ENCODE results near the gene STXBP5.

STXBP5 gene

GRCh38 chr6:147389463-147389862 lies 185.2 kb downstream of the STXBP5 start:
- DNase-seq: no peak

- DNase-seq: peak; percentile 1
These were observed 186.8 kb downstream of the STXBP5 start for GRCh38 chr6:147390909-147391536.

GRCh38 chr6:147392917-147393625 lies 188.9 kb downstream of the STXBP5 start:
- DNase-seq: no peak

GRCh38 chr6:147395158-147395557 lies 190.9 kb downstream of the STXBP5 start:
- DNase-seq: no peak

GRCh38 chr6:147397306-147397705 lies 193.1 kb downstream of the STXBP5 start:
- no peak for DNase-seq

- DNase-seq: no peak
These were observed 196.8 kb downstream of the STXBP5 start for GRCh38 chr6:147400968-147401367.

GRCh38 chr6:147401779-147402178 lies 197.6 kb downstream of the STXBP5 start:
- DNase-seq: no peak

GRCh38 chr6:147406783-147407182 lies 202.6 kb downstream of the STXBP5 start:
- no peak for DNase-seq

GRCh38 chr6:147407571-147407970 lies 203.4 kb downstream of the STXBP5 start:
- DNase-seq: no peak

GRCh38 chr6:147416622-147417021 lies 212.4 kb downstream of the STXBP5 start:
- DNase-seq: no peak

GRCh38 chr6:147417954-147418353 lies 213.7 kb downstream of the STXBP5 start:
- DNase-seq: no peak

- no peak for DNase-seq
These were observed 214.3 kb downstream of the STXBP5 start for GRCh38 chr6:147418523-147418922.

GRCh38 chr6:147421903-147422302 lies 217.7 kb downstream of the STXBP5 start:
- no peak for DNase-seq

GRCh38 chr6:147423111-147423510 lies 218.9 kb downstream of the STXBP5 start:
- DNase-seq: no peak

GRCh38 chr6:147429794-147430193 lies 225.6 kb downstream of the STXBP5 start:
- DNase-seq: no peak

GRCh38 chr6:147430811-147431210 lies 226.6 kb downstream of the STXBP5 start:
- DNase-seq: no peak

GRCh38 chr6:147434076-147434475 lies 229.9 kb downstream of the STXBP5 start:
- no peak for DNase-seq

GRCh38 chr6:147434516-147434915 lies 230.3 kb downstream of the STXBP5 start:
- no peak for DNase-seq

GRCh38 chr6:147437615-147438014 lies 233.4 kb downstream of the STXBP5 start:
- DNase-seq: no peak

- no peak for DNase-seq
These were observed 234.7 kb downstream of the STXBP5 start for GRCh38 chr6:147438758-147439528.

Measured in DMS 273 treated with DMSO at 0.1 percent for 48 hours (cell line).